ENCODE measurements around the gene OR4K2.

- TF ChIP-seq CTCF (IDR thresholded peaks at IDR 0.05) (no peak), POLR2A (IDR thresholded peaks at IDR 0.05) (no peak)
These were observed 1.8 kb upstream of the OR4K2 start for GRCh38 chr14:19873178-19873577.

All from heart left ventricle (tissue), 13 donors.